ENCODE data around the gene EXD3.

GRCh38 chr9:137325124-137325523 is 97.8 kb downstream of the EXD3 start:
- TF ChIP-seq POLR2A (IDR thresholded peaks at IDR 0.05; ENCODE audit: low read length) (no peak), MYC (IDR thresholded peaks at IDR 0.05; ENCODE audit: borderline replicate concordance, low read length) (no peak), CTCF (IDR thresholded peaks at IDR 0.05) (no peak)
